ENCODE data around the gene MMUT.
"Not testable (repeated sequence)": the region's sequence is repeated elsewhere in the genome, so short reads cannot be mapped to it uniquely, and the experiment has no call there.

MMUT gene

GRCh38 chr6:49423817-49424216 lies 39.2 kb downstream of the MMUT start:
- DNase-seq (ENCODE audit: low read depth), result no peak

GRCh38 chr6:49416195-49416594 lies 46.9 kb downstream of the MMUT start:
- DNase-seq (ENCODE audit: low read depth), result no peak

GRCh38 chr6:49415358-49415757 lies 47.7 kb downstream of the MMUT start:
- DNase-seq (ENCODE audit: low read depth), result no peak

GRCh38 chr6:49410564-49410963 lies 52.5 kb downstream of the MMUT start:
- DNase-seq (ENCODE audit: low read depth), result no peak

GRCh38 chr6:49409951-49410542 lies 53.0 kb downstream of the MMUT start:
- peak; percentile 43 for DNase-seq (ENCODE audit: low read depth)

- no peak for DNase-seq (ENCODE audit: low read depth)
These were observed 56.6 kb downstream of the MMUT start for GRCh38 chr6:49406250-49406970.

- no peak for DNase-seq (ENCODE audit: low read depth)
These were observed 62.0 kb downstream of the MMUT start for GRCh38 chr6:49401063-49401462.

- DNase-seq (ENCODE audit: low read depth), result not testable (repeated sequence)
These were observed 76.2 kb downstream of the MMUT start for GRCh38 chr6:49386667-49387508.

GRCh38 chr6:49384904-49385303 lies 78.1 kb downstream of the MMUT start:
- DNase-seq (ENCODE audit: low read depth), result no peak

Measured in stimulated activated CD8-positive, alpha-beta memory T cell treated with anti-CD3 and anti-CD28 coated beads, Interleukin-15, amount 100 ng/mL, for 1 hour (primary cell).